Stimulated activated CD4-positive, alpha-beta T cell treated with anti-CD3 and anti-CD28 coated beads, Interleukin-15, amount 100 ng/mL, for 48 hours (primary cell): Measurements from ENCODE around the gene GRAMD2B.
"Not testable (repeated sequence)": the region's sequence is repeated elsewhere in the genome, so short reads cannot be mapped to it uniquely, and the experiment has no call there.

Experiments
- DNase-seq, 2 donors: peaks; one replicate each; pipeline ENCODE4 v3.0.0-alpha.2; 2020; ENCODE audit warnings: low read depth in 2 of 2

The GRAMD2B gene

DNA sequence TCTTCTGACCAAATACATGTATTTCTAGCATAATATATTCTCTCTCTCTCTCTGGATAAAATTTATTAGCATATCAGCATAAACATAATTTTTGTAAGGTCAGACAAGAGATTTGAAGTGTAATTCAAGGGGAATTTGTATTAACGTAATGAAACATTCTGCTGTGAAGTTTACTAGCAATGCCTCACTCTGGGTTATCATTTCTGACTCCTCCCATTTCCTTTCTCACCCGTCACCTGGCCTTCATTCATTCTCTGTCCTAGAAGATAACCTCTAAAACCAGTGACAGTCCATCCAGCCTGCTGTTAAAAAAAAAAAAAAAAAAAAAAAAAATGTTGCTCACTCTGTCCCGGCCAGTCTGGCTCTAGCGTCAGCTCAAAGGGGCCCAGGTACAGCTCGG is 27.1 kb downstream of the GRAMD2B start:
- peak in 1 of 2 donors; percentile 16 for DNase-seq

DNA sequence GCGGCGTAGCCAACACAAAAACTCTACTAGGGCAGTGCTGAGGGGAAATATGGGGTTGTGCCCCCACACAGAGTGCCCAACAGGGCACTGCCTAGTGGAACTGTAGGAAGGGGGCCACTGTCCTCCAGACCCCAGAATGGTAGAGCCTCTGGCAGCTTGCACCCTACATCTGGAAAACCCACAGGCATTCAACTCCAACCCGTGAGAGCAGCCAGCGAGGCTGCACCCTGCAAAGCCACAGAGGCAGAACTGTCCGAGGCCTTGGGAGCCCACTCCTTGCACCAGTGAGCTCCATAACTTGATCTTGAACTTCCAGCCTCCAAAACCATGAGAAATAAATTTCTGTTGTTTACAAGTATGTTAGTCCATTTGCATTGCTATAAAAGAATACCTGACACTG is 27.7 kb downstream of the GRAMD2B start:
- no peak for DNase-seq

DNA sequence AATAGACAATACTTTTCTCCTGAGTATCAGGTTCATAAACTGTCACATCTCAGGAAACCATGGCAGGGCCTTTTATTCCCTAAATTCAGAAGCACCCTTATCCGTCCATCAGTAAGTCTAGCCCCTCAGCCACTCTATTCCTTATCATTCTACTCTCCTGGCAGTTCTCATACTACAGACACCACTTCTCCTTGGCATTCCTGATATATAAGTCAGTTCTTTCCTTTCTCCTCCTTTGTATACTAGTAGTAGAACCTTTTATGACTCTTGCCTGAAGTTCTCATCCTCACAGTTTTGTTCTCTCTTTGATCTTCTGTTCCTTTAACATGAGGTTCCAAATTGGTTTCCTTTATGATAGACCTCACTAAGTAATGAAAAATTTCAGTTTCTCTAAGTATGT is 29.3 kb downstream of the GRAMD2B start:
- no peak for DNase-seq

DNA sequence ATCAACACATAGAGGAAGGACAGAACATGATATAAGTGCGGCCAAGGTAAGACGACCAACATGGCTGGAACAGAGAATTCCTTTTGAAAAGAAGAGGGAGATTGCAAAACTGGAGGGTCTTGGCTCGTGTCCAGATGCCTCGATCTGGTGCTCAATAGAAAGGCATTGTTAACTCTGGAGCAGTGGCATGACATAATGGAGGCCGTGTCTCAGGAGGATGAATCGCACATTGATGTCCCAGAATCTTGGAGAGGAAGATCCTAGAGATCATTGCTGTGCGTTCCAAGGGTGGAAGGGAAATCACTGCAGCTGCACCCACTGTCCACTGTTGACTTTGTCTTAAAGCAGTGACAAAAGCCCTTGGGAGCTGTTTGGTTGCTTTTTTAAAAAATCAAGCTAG is 30.9 kb downstream of the GRAMD2B start:
- no peak for DNase-seq

DNA sequence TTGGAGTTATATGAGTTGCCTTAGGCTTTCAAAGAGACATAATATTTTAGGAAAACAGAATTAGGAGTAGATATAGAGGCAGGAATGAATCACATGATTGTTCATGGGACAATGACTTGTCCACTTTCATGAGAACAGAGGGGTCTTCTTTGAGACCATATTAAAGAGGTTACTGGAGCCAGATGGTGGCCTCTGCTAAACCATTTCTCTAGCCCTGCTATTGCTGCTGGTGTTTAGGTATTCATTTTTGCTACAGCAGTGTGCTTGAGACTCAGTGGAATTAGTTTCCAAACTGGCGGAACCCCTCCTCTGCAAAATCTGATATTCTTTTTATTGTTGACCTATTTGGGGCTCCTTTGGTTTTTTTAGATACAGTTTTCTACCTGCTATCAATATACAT is 31.3 kb downstream of the GRAMD2B start:
- no peak for DNase-seq

DNA sequence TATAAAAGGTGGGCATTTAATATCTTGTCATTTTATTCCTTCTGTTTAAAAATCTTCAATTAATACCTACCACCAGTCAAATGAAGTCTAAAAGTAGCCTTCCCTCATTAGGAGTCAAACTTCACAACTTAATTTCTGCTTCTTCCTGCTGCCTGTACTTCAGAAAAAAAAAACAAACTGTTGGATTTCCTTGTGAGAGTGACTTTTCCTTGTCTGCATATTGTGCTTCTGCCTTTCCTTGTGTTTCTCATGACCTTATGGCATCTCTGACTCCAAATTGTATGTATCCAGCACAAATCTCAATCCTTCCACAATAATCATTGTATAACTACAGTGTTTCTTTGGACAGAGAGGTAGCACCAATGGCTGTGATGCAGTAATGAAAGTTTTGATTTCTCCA is 32.1 kb downstream of the GRAMD2B start:
- no peak for DNase-seq

DNA sequence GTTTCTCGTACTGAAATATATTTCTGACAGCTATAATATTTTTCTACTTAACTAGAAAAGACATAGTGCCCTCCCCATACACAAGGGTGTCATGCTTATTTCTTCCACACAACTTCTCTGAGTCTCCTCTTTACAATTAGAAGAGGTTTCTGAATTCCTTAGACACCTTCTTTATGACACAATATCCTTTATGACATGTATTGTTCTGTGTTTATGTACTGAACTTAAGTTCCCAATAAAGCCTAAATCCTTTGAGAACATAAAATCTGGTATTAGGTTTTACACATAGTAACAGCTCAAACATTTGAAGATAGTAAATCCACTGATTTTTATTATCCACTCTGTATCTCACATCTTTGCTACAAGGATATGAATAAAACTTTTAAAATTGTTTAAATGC is 32.5 kb downstream of the GRAMD2B start:
- no peak for DNase-seq

DNA sequence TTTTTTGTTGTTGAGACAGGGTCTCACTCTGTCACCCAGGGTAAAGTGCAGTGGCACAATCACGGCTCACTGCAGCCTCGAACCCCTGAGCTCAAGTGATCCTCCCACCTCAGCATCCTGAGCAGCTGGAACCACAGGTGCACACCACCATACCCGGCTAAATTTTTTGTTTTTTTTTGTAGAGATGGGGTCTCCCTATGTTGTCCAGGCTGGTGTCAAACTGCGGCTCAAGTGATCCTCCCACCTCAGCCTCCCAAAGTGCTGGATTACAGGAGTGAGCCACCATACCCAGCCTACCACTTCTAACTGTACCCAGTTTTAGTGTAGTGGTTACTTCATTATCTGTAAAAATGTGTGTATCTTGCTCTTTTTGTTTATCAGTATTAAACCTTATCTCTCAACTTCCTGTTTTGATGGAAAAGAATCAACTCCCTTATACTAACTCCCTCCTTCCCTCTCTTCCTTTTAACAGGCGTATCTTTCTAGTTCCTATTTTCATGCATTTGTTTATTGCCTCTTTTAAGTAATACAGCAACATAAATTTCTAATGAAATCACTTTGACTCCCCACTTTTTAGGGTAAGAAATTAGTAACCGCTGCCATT is 33.1 kb downstream of the GRAMD2B start:
- no peak for DNase-seq

DNA sequence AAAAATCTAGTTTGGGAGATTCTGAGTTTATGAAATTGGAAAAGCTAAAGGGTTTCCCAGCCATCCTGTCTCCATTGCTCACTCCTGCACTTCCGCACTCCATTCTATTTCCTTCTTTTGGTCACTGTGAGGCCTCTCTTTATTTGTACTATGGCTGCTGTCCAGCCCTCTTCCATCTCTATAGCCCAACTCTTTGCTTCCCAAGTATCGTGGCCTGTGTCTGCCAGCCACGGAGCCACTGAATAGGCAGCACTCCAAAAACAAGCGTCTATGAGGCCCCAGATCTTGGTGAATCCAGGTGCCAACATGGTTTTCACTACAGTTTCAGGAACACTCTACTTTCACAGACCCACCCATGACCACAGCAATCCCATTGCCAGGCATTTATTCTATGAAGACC is 37.2 kb downstream of the GRAMD2B start:
- no peak for DNase-seq

DNA sequence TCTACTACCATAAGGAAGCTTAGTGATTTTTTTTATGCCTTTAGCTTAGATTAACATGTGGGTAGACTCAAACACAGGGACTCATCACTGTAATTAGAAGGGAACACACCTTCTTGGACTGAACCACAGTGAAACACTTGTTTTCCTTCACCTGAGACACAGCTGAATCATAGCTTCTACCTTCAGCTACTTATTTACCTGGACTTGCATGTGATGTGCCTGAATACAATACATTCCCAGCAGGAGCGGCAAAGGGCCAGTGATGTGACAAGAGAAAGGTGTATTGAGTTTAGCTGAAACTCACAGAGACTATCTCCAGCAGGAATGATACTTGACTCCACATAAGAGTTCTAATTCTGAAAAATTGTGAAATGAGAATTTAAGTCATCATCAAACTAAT is 37.8 kb downstream of the GRAMD2B start:
- DNase-seq: no peak

DNA sequence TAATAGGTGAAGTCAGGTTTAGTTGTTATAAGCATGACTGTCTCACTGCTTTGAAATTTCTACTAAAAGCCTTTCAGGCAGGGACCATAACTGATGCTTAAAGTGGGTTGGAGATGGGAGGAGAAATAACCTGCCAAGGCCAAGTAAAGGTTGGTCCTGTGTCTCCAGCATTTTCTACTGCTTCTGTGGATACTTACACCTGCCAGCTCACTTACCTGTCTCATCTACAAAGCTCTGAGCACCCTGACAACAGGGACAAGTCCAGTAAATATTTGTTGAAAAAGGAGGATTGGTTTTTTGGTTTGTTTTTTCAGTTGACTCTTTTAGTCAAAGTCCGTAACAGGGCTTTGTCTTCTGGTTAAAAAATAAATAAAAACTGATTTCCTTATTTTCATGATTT is 38.6 kb downstream of the GRAMD2B start:
- DNase-seq: no peak

DNA sequence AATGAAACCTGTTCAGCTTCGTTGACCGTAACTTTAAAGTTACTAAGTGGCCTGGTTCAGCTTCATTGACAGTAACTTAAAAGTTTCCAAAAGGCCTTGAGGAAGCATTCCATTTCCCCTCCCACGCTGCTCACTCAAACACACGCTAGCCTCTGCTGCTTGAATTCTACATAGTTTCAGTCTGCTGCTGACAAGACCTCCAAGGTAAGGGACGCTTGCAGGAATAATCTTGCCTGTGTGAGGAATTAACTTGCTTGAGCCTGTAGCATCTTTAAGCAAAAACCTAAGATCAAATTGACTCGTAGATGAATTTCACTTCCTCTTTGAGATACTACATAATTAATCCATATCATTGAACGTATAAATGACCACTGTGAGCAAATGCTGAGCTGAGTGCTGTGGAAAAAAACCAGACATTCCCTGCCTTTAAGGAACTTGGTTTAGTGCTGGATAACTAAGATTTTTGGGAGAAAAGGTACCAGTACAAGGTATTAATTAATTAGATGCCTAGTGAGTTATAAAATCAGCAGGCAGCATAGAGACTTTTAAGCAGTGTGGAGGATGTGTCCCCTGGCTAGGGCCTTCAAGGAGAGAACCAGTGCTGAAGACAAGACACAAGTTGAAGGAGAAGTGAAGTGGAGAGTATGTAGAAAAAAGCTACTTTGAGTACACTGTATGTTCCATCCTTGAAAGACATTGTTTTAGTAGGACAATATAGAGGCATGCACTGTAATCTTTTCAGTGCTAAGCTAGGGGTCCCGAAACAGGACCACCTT is 39.2 kb downstream of the GRAMD2B start:
- no peak for DNase-seq

DNA sequence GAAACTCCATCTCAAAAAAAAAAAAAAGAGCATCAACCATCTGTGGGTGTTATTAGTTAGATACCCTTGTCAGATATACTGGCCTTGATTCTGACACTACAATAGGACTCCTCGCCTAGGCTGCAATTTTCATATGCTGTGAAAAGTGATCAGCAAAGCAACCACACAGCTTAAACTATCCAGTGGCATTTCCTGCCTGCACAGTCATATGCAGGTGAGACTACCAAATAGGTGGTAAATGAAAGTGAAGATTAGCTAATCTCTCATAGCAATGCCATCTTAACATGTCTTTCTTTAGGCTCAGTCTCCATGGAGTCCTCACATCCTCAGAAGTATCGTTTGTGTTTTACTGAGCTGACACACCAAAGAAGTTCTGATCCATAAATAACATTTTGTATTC is 40.8 kb downstream of the GRAMD2B start:
- DNase-seq: no peak

DNA sequence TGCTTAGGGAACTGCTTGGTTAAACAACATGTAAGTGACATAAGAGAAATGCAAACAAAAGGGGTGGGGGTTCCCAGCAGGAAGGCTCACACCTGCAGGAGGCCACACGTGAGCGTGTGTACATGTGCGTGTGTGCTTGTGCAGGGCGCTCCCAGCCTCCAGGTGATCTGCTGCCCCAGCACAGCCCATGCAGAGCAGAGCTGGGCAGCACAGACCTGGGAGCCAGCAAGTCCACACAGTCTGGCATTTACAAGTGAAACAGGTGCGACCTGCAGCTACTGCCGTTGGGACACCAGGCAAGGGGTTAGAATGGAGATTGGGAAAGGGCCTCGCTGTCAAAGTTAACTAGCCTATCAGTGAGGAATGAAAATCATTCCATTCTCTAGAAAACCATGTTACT is 41.8 kb downstream of the GRAMD2B start:
- DNase-seq: no peak

DNA sequence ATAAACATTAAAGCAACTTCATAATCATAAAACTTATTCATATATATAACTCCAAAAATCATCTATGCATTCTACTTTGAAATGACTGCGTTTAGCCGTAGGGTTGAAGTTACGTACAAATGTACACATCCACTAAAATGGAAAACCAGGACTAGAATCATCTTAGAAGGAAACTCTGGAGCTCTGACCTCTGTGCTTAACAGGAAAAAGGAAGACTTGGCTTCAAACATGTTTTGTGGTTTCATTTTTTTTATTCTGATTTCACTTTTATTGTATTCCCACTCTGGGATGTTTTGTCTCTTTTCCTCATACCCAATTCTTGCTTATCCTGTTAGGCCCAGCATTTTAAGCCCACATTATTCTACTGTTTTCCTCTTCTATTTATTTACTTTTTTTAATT is 44.9 kb downstream of the GRAMD2B start:
- DNase-seq: no peak

DNA sequence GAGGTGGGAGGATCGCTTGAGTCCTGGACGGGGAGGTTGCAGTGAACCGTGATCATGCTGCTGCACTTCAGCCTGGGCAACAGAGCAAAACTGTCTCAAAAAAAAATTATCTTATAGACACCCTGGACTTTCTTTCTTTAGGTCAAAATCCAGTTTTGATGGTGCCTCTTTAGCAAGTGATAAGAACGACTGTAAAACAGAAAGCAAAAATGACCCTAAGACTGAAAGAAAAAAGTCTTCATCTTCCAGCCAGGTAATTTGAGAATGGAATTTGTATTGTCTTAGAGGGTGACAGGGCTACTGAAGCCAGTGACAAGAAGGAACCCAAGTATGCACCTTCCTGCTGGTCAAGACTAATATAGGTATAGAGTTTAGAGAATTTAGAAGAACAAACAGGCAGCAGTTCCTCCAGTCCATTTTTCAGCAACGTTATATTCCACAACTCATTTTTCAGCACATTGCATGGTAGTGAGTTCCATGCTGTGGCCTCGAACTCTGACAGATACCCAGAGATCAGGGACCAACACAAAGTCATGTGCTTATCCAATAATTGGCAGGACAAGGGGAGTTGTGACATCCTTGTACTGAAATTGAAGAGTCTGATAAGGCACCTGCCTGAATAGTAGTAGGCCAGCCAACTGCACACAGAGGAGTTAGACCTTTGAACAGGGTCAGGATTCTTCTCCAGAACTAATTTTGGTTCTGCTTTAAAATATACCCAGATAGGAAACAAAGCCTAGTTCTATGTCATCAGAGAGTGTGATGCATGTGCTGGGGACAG is 46.5 kb downstream of the GRAMD2B start:
- DNase-seq: no peak

DNA sequence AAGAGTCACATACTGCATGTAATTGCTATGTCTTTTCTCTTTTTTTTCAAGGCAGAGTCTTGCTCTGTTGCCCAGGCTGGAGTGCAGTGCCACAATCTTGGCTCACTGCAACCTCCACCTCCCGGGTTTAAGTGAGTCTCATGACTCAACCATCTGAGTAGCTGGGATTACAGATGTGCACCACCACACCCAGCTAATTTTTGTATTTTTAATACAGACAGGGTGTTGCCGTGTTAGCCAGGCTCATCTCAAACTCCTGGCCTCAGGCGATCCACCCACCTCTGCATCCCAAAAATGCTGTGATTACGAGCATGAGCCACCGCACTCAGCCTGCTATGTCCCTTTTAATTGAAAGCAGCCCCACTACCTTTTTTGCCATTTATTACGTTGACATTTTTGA is 47.3 kb downstream of the GRAMD2B start:
- not testable (repeated sequence) for DNase-seq

DNA sequence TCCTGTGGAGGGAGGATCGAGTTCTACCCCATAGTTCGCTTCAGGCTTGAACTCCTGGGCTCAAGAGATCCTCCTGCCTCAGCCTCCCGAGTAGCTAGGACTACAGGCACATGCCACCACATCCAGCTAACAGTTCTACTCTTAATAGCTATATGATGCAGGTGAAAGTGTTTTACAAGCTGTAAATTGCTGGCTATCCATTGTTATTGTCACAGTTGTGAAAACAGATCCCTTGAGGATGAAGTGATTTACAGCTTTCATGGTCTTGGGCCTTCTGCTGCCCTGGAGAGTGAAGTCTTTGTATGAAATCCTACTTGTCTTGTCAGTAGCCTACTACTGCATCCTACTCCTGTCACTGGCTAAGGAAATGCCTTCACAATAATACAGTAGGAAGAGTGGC is 48.0 kb downstream of the GRAMD2B start:
- no peak for DNase-seq

DNA sequence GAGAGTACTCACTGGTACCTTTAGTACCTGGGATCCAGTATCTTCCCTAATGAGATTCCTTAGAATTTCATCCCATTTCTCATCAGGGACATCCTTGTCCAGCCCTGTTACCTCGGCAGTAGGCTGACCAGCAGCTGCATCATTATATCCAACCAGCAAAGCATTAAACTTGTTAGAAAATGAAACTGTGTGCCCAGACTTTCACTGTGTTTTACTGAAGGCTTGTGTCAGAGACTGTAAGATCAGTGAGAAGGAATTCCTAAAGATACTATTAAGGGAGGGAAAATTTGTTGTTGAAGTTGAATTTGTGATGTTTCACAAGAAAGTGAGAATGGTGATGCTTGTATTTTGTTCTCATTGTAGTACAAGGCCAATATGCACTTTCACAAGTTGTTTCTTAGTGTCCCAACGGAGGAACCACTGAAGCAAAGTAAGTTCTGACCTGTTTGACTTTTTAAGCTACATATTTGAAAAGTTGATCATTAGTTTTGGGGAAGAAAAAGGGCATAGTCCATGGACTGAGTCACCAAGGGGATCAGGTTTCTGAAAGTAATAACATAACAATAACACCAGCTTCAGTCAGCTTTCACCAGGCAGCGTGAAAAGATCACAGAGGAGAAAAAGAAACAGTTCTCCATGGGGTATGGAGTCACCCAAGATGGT is 48.8 kb downstream of the GRAMD2B start:
- no peak for DNase-seq

DNA sequence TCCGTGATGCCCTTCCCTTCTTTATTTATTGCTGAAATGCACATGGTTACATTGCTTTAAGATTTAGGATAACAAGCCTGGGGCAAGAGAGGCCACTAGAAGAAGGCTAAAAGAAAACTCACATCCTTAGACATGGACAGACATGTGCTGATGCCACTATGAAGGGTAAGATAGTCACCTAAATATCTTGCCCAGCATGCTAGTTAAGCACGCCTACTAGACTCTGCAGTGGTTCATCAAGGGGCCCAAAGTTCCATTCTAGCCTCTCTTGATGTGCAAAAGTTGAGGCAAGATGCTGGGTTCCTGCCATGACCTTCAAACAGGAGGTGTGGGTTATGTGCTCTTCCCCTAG is 49.3 kb downstream of the GRAMD2B start:
- DNase-seq: no peak

DNA sequence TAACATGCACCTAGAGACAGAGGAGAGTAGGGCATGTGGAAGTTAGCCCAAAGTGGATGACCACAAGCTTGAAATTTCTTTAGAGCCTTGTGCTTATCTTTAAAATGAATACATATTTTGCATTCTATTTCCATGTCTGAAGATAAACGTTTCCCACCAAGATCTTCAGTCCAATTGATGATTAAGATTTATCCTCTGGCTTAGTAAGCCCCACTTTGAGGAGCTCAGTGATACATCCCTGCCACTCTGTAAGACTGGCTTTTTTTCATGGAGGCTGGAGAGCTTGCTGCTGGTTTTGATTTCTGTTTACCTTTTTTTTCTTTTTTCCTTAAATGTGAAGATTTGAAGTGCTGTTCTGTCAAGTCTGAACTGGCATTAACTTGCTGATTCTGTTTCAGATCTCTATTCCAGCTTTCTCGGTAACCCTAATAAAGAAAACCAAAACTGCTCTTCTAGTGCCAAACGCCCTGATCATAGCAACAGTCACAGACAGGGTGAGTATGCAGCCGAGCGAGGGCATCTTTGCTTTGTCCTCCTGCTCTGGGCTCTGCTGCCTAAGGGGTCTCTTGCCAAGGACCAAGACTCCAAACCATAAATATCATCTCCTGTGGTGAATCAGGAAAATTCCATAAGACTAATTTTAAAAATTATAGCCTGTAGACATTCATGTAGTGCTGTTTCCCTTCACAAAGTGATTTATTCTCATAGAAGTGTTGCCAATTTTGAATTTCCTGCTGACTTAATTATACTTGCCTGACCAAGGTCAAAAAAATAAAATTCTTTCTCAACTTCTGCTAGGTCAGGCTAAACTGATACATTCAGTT is 54.3 kb downstream of the GRAMD2B start:
- DNase-seq: no peak

DNA sequence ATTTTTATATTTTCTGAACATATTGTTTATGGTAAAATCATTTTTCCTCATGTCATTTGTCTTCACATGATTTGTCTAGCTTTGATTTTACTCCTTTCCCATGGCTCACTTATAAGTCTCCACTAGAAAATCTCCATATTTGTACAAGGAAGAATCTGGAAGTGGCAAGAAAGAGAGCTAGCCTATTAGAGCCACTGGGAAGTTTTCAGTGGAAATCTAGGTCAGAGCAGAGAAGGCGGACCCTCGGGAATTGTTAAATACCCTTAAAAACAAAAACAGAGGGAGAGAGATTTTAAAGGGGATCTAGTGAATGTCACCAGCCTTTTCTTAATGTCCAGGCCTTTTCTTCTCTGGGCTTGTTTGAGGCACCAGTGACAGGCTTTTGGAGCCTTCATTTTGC is 56.6 kb downstream of the GRAMD2B start:
- DNase-seq: no peak
